Measurements from ENCODE around the gene ACTL10. TPM values are rescaled to one million over a fixed set of nuclear protein-coding genes. Genes with fewer than 3 reads are reported as not detected.

Gene ACTL10
- total and polyA plus RNA-seq, 2 of the 13 experiments (the other 11 are each of a cell fraction or from before 2014, with no cell fraction given): not detected

DNA sequence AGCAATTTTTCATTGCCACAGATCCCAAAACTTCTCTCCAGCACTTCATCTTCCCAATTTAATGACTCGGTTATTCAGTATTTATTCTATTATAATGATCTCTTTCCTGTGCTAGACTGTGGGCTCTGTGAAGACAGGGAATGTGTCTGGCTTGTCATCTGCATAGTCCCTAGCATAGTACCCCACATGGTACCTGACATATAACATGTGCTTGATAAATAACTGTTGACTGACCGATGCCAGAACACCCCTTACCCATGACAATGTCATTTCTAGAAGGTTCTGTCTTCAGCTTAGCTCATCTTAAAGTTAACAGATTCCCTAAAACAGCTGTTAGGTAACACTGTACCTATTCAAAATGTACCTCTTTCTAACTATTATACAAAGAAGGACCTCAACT is 49.8 kb downstream of the ACTL10 start (continued):
- TF ChIP-seq ZNF737 (CRISPR knock-in tag; IDR thresholded peaks at IDR 0.05; ENCODE audit: borderline replicate concordance) (no peak), MIER2 (CRISPR knock-in tag; IDR thresholded peaks at IDR 0.05) (no peak), ZNF709 (CRISPR knock-in tag; IDR thresholded peaks at IDR 0.05) (no peak), KLF12 (CRISPR knock-in tag; IDR thresholded peaks at IDR 0.05; ENCODE audit: borderline replicate concordance) (0 out of 2 replicates have a peak, but pooled peaks have one; percentile 32), NFRKB (IDR thresholded peaks at IDR 0.05) (no peak), ZNF251 (CRISPR knock-in tag; IDR thresholded peaks at IDR 0.05) (no peak), ZNF577 (CRISPR knock-in tag; IDR thresholded peaks at IDR 0.05; ENCODE audit: borderline replicate concordance, low read depth) (no peak)
- TF ChIP-seq, protein P1, sequence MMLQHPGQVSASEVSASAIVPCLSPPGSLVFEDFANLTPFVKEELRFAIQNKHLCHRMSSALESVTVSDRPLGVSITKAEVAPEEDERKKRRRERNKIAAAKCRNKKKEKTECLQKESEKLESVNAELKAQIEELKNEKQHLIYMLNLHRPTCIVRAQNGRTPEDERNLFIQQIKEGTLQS (CRISPR knock-in tag; IDR thresholded peaks at IDR 0.05): no peak

Other genes starting within 250 kb of the ACTL10 start
- 14.8 and 16.4 TPM in 2 replicates for gene SNTA1, start 223.2 kb upstream of the ACTL10 start, total RNA-seq (2016; rRNA removed; fragmentation: Illumina TruSeq; extraction: Trizol)
- 18.3 and 21.2 TPM in 2 replicates for gene SNTA1, start 223.2 kb upstream of the ACTL10 start, polyA plus RNA-seq (2011; rRNA removed)
- gene CBFA2T2, start 176.8 kb upstream of the ACTL10 start, total RNA-seq (2016; rRNA removed; fragmentation: Illumina TruSeq; extraction: Trizol): 6.3 and 7.3 TPM in 2 replicates
- 20.8 and 21.2 TPM in 2 replicates for gene CBFA2T2, start 176.8 kb upstream of the ACTL10 start, polyA plus RNA-seq (2011; rRNA removed)
- gene C20orf144, start 4.6 kb upstream of the ACTL10 start, total RNA-seq (2016; rRNA removed; fragmentation: Illumina TruSeq; extraction: Trizol): 0.09 and 0.14 TPM in 2 replicates
- gene C20orf144, start 4.6 kb upstream of the ACTL10 start, polyA plus RNA-seq (2011; rRNA removed): 0.16 TPM in 2 replicates
- gene NECAB3, start 7.5 kb downstream of the ACTL10 start, total RNA-seq (2016; rRNA removed; fragmentation: Illumina TruSeq; extraction: Trizol): 26.4 and 61.5 TPM in 2 replicates
- gene NECAB3, start 7.5 kb downstream of the ACTL10 start, polyA plus RNA-seq (2011; rRNA removed): 65.5 and 81.8 TPM in 2 replicates
- gene E2F1, start 19.4 kb downstream of the ACTL10 start, total RNA-seq (2016; rRNA removed; fragmentation: Illumina TruSeq; extraction: Trizol): 25.3 and 39.4 TPM in 2 replicates
- 22.5 and 25.5 TPM in 2 replicates for gene E2F1, start 19.4 kb downstream of the ACTL10 start, polyA plus RNA-seq (2011; rRNA removed)
- gene PXMP4, start 53.4 kb downstream of the ACTL10 start, total RNA-seq (2016; rRNA removed; fragmentation: Illumina TruSeq; extraction: Trizol): not detected in 2 replicates
- gene PXMP4, start 53.4 kb downstream of the ACTL10 start, polyA plus RNA-seq (2011; rRNA removed): not detected in 2 replicates
- gene ZNF341, start 65.1 kb downstream of the ACTL10 start, total RNA-seq (2016; rRNA removed; fragmentation: Illumina TruSeq; extraction: Trizol): 0.97 and 1.1 TPM in 2 replicates
- 2.2 TPM in 2 replicates for gene ZNF341, start 65.1 kb downstream of the ACTL10 start, polyA plus RNA-seq (2011; rRNA removed)
- 40.1 and 55.7 TPM in 2 replicates for gene CHMP4B, start 144.4 kb downstream of the ACTL10 start, total RNA-seq (2016; rRNA removed; fragmentation: Illumina TruSeq; extraction: Trizol)
- 45.6 and 53.3 TPM in 2 replicates for gene CHMP4B, start 144.4 kb downstream of the ACTL10 start, polyA plus RNA-seq (2011; rRNA removed)